Neural crest cell (in vitro differentiated cells): Measurements from ENCODE around the gene KCNQ1OT1. TPM values are rescaled to one million over a fixed set of nuclear protein-coding genes. Genes with fewer than 3 reads are reported as not detected.

ENCODE experiments used
- DNase-seq: peaks from one replicate; pipeline ENCODE4 v3.0.0; 2021; ENCODE audit warnings: low read depth, mixed read lengths, low spot score
- H3K27ac Mint-ChIP-seq: one replicate; pipeline ENCODE4 v1.8.0; 2021; ENCODE audit warnings: mild to moderate bottlenecking, mixed read lengths; ENCODE audit not compliant: unreplicated experiment
- H3K27me3 Mint-ChIP-seq: 2 replicates; pipeline ENCODE4 v1.8.0; 2021; ENCODE audit warnings: low read depth, mild to moderate bottlenecking, mixed read lengths
- H3K36me3 Mint-ChIP-seq: 2 replicates; pipeline ENCODE4 v1.8.0; 2021; ENCODE audit warnings: low read depth, mild to moderate bottlenecking, mixed read lengths
- H3K4me1 Mint-ChIP-seq: 2 replicates; pipeline ENCODE4 v1.8.0; 2021; ENCODE audit warnings: mixed read lengths
- H3K4me3 Mint-ChIP-seq: one replicate; pipeline ENCODE4 v1.8.0; 2021; ENCODE audit warnings: mild to moderate bottlenecking, mixed read lengths
- H3K9me3 Mint-ChIP-seq: 2 replicates; pipeline ENCODE4 v1.8.0; 2021; ENCODE audit warnings: mixed read lengths
- total RNA-seq: library from RNA; stranded (reverse); gene quantifications from 2 replicates; pipeline ENCODE4 v1.2.1, GENCODE V29; 2021
- TF ChIP-seq, protein P1 (sequence below): fragments of 200-600 bp; sonication (generic); conservative IDR thresholded peaks from 2 replicates; pipeline ENCODE4 v1.5.0; 2021; ENCODE audit warnings: antibody characterized with exemption, mild to moderate bottlenecking

Gene KCNQ1OT1
- total RNA-seq, 1 donor from 2014 or later: 2.3 TPM

DNA sequence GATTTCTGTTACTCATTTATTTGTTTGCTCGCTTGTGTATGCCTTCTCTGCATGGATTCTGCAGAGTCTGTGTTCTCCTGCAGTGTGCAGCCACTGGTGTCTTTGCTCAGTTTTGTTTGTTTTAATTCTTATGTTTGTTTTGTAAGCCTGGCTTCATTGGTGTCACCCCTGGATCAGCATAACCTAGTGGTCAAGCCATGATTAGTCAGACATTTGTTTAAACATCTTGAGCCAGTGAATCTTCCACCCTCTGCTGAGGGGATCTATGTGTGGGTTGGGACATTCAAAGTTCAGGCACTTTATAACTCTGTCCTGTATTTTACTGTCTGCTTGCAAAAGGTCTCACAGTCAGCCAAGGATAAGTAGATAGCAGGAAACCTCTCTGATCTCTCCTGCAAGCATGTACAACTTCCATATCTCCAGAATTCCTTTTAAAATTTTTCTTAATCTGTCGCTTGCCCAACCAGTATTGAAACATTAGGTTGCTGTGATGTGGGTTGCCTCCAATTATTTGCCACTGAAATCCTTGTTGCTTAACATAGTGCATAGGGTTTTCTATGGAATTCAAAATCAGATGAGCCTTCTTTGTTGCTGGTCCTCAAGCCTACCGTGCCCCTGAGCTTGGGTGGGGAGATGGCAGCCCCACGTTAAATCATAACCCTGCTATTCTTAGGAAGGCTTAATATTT is 86.8 kb downstream of the KCNQ1OT1 start:
- Mint-ChIP-seq H3K36me3 (no peaks in the 10 kb centered on the region), H3K4me3 (no peak overlapping the region), H3K27me3 (peaks cover 27% of the 10 kb centered on the region), H3K27ac (no peak overlapping the region), H3K9me3 (peaks cover 10% of the 10 kb centered on the region), H3K4me1 (no peaks in the 10 kb centered on the region)
- TF ChIP-seq, protein P1, sequence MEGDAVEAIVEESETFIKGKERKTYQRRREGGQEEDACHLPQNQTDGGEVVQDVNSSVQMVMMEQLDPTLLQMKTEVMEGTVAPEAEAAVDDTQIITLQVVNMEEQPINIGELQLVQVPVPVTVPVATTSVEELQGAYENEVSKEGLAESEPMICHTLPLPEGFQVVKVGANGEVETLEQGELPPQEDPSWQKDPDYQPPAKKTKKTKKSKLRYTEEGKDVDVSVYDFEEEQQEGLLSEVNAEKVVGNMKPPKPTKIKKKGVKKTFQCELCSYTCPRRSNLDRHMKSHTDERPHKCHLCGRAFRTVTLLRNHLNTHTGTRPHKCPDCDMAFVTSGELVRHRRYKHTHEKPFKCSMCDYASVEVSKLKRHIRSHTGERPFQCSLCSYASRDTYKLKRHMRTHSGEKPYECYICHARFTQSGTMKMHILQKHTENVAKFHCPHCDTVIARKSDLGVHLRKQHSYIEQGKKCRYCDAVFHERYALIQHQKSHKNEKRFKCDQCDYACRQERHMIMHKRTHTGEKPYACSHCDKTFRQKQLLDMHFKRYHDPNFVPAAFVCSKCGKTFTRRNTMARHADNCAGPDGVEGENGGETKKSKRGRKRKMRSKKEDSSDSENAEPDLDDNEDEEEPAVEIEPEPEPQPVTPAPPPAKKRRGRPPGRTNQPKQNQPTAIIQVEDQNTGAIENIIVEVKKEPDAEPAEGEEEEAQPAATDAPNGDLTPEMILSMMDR: no peak
- DNase-seq: no peak

DNA sequence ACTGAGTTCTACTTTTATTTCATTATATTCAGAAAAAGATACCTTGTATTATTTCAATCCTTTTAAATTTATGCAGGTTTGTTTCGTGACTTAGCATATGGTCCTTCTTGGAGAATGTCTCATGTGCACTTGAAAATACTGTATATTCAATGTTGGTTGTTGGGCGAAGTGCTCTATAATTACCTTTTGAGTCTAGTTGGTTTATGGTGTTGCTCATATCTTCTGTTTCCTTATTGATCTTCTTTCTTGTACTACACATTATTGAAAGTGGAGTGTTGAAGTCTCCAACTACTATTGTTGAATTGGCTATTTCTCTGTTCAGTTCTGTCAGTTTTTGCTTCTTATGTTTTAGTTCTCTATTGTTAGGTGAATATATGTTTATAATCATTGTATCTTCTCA is 90.4 kb downstream of the KCNQ1OT1 start:
- H3K4me3 Mint-ChIP-seq: no peak overlapping the region
- peaks cover 3% of the 10 kb centered on the region for H3K36me3 Mint-ChIP-seq
- H3K9me3 Mint-ChIP-seq: peaks cover 21% of the 10 kb centered on the region
- TF ChIP-seq, protein P1: no peak
- H3K4me1 Mint-ChIP-seq: no peaks in the 10 kb centered on the region
- DNase-seq: no peak
- H3K27ac Mint-ChIP-seq: no peak overlapping the region
- peaks cover 25% of the 10 kb centered on the region for H3K27me3 Mint-ChIP-seq

DNA sequence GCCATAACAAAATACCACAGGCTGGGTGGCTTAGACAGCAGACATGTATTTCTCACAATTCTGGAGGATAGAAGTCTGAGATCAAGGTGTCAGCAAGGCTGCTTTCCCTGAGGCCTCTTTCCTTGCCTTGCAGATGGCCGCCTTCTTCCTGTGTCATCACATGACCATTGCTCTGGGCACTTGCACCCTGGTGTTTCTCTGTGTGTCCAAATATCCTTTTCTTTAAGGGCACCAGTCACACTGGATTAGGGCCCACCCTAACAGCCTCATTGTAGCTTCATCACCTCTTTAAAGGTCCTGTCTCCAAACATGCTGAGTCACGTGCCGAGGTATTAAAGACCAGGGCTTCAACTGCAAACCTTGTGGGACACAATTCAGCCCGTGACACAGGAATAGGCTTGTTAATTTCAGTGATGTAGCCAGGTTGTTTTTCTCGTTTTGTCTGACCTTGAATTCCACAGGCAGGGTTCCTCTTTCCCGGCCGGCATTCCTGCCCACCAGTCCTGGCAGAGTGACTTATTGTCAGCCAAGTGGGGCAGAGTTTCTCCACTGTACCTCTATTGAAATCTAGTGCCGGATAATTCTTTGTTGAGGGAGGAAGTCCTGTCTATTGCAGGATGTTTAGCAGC is 100.1 kb downstream of the KCNQ1OT1 start:
- Mint-ChIP-seq H3K4me1 (peaks cover 16% of the 10 kb centered on the region), H3K27me3 (peaks cover 10% of the 10 kb centered on the region), H3K27ac (no peak overlapping the region), H3K4me3 (no peak overlapping the region), H3K36me3 (no peaks in the 10 kb centered on the region), H3K9me3 (peaks cover 9% of the 10 kb centered on the region)
- TF ChIP-seq, protein P1: no peak
- no peak for DNase-seq

DNA sequence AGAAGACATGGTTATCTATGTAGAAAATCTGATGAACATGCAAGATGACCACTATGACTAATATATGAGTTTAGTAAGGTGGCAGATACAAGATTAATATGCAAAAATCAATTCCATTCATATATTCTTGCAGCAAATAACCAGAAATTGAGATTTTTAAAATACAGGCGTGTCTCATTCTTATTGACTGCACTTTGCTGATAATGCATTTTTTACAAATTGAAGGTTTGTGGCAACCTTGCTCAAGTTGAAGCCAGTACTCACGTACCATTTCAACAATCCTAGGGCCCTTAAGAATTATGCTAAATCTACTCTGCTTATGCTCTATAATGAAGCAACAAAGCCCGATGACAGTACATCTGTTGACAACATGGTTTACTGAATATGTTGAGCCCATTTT is 104.6 kb downstream of the KCNQ1OT1 start:
- peaks cover 11% of the 10 kb centered on the region for H3K9me3 Mint-ChIP-seq
- peaks cover 3% of the 10 kb centered on the region for H3K27me3 Mint-ChIP-seq
- no peak overlapping the region for H3K4me3 Mint-ChIP-seq
- H3K4me1 Mint-ChIP-seq: peaks cover 10% of the 10 kb centered on the region
- DNase-seq: no peak
- no peak overlapping the region for H3K27ac Mint-ChIP-seq
- TF ChIP-seq, protein P1: no peak
- no peaks in the 10 kb centered on the region for H3K36me3 Mint-ChIP-seq

DNA sequence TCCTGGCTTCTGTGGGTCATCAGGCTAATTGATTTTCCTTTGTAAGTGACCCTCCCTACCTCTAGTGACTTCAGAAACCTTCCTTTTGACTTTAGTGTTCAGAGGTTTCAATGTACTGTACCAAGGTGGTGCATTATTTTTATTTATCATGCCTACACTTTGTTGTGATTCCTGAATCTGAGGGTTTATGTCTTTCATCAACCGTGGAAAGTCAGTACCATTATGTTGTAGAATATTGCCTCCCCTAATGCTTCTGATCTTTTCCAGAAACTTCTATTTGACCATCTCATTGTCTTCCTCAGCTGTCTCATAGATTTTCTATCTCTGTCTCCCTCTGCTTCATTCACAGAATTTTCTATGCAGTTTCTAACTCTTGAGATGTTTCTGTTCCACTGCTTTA is 105.5 kb downstream of the KCNQ1OT1 start:
- no peak for DNase-seq
- H3K27me3 Mint-ChIP-seq: peaks cover 3% of the 10 kb centered on the region
- H3K36me3 Mint-ChIP-seq: no peaks in the 10 kb centered on the region
- H3K27ac Mint-ChIP-seq: no peak overlapping the region
- TF ChIP-seq, protein P1: no peak
- H3K4me3 Mint-ChIP-seq: no peak overlapping the region
- H3K4me1 Mint-ChIP-seq: peaks cover under 1% of the 10 kb centered on the region
- peaks cover 11% of the 10 kb centered on the region for H3K9me3 Mint-ChIP-seq
